Measurements from ENCODE around the gene LSAMP. TPM values are rescaled to one million over a fixed set of nuclear protein-coding genes. Genes with fewer than 3 reads are reported as not detected.
A peak's percentile ranks its signal among the peaks of the same experiment; 100 is the strongest.

LSAMP gene
- total and polyA plus RNA-seq, 2 of the 4 experiments (the other 2 are of a cell fraction) = 7.9 to 8.0 TPM

- H3K36me3 ChIP-seq (ENCODE audit: control insufficient read depth, insufficient read depth, low read length) = no peaks in the 10 kb centered on the region
- H3K23ac ChIP-seq (ENCODE audit: low read depth, low read length) = no peak overlapping the region
- 20% methylated on average over 1 of the region's 2 CpGs; no CpG with 5 or more reads in 1 of the 2 experiments for WGBS, 2 experiments (ENCODE audit: extremely low coverage in 2 of 2, insufficient read length in 1 of 2)
- H4K5ac ChIP-seq (ENCODE audit: low read depth, low read length) = no peak overlapping the region
- H3K27ac ChIP-seq (ENCODE audit: insufficient read depth, low read length) = no peak overlapping the region
- no peaks in the 10 kb centered on the region; a peak in 1 of 4 replicates for H3K79me1 ChIP-seq (ENCODE audit: low read depth in 1 of 2, low read length in 2 of 2)
- H3K27me3 ChIP-seq (ENCODE audit: control insufficient read depth, insufficient read depth, low read length) = no peaks in the 10 kb centered on the region
- no peak overlapping the region for H3K18ac ChIP-seq (ENCODE audit: low read depth, low read length)
- H4K20me1 ChIP-seq (ENCODE audit: insufficient read depth, low read length) = no peaks in the 10 kb centered on the region
- no peak overlapping the region for H3K4ac ChIP-seq (ENCODE audit: low read depth, low read length)
- intact Hi-C loops (cut with micrococcal nuclease) (no loop called here), in situ Hi-C loops (cut with MboI; ENCODE audit: low sequenced_read_pairs) (no loop called here), dilution Hi-C loops (cut with HindIII; ENCODE audit: low sequenced_read_pairs, unreplicated experiment) (no loop called here)
- ATAC-seq (ENCODE audit: low read depth) (peak; percentile 46; the same call in 1 of the 2 replicates), DNase-seq (peak; percentile 26)
- no peak overlapping the region for H2AFZ ChIP-seq (replicated peaks; ENCODE audit: low read length, poor library complexity)
- no peak overlapping the region for H2BK20ac ChIP-seq (ENCODE audit: low read depth, low read length)
- H3K4me1 ChIP-seq (ENCODE audit: control insufficient read depth, insufficient read depth, low read length) = no peaks in the 10 kb centered on the region
- H2BK5ac ChIP-seq (ENCODE audit: low read depth, low read length, poor library complexity, severe bottlenecking) = no peak overlapping the region
- no peak overlapping the region for H4K8ac ChIP-seq (ENCODE audit: low read depth in 2 of 2, low read length in 2 of 2)
- POLR2A ChIA-PET (ENCODE audit: unreplicated experiment) = no interaction called here
- H3K56ac ChIP-seq (ENCODE audit: extremely low read depth, insufficient read depth, low read length) = no peak overlapping the region
- no peaks in the 10 kb centered on the region for H3K9me1 ChIP-seq (ENCODE audit: insufficient read depth, low read length)
- H3K4me2 ChIP-seq (ENCODE audit: low read depth, low read length) = no peak overlapping the region
- H2BK120ac ChIP-seq (ENCODE audit: low read depth, low read length) = no peak overlapping the region
- CTCF ChIA-PET = interaction anchor here (1.3 kb wide), 1 partner anchor 8 kb away, joined by 3 read pairs; no protein-coding TSS in a partner anchor
- H3K4me3 ChIP-seq (ENCODE audit: insufficient read depth, low read depth, low read length) = no peak overlapping the region
- TF ChIP-seq MXI1 (IDR thresholded peaks at IDR 0.05; ENCODE audit: borderline replicate concordance, low read depth, low read length) = no peak
- TF ChIP-seq CHD1 (IDR thresholded peaks at IDR 0.05; ENCODE audit: low read depth, low read length) = no peak
- TF ChIP-seq FOS (IDR thresholded peaks at IDR 0.05; ENCODE audit: low read depth, low read length) = no peak
- no peak for TF ChIP-seq ELK1 (IDR thresholded peaks at IDR 0.05; ENCODE audit: borderline replicate concordance, low read depth, low read length)
- no peak for TF ChIP-seq RFX5 (IDR thresholded peaks at IDR 0.05; ENCODE audit: low read depth, low read length)
- TF ChIP-seq MAFK (IDR thresholded peaks at IDR 0.05; ENCODE audit: low read depth, low read length) = no peak
- TF ChIP-seq POLR2A (IDR thresholded peaks at IDR 0.05; ENCODE audit: low read depth, low read length) = no peak
- no peak for TF ChIP-seq CTCF (conservative IDR thresholded peaks at IDR 0.05; ENCODE audit: low read depth, low read length)
- 0 out of 2 replicates have a peak, but pooled peaks have one; percentile 5 for TF ChIP-seq CEBPB (IDR thresholded peaks at IDR 0.05; ENCODE audit: low read depth, low read length)
- H2AK5ac ChIP-seq (ENCODE audit: low read depth, low read length) = no peak overlapping the region
- no peak overlapping the region for H2BK15ac ChIP-seq (ENCODE audit: low read depth, low read length)
- BruUV-seq (replicated peaks) = no TSS peak
- H3K9ac ChIP-seq (ENCODE audit: low read depth, low read length) = no peak overlapping the region
- H2AK9ac ChIP-seq (replicated peaks; ENCODE audit: low read depth, low read length, poor library complexity) = no peak overlapping the region
- no peaks in the 10 kb centered on the region for H3K9me3 ChIP-seq (ENCODE audit: control insufficient read depth, insufficient read depth, low read length)
- no peak overlapping the region for H3K14ac ChIP-seq (replicated peaks; ENCODE audit: low read depth, low read length)
- no peak overlapping the region for H4K91ac ChIP-seq (ENCODE audit: insufficient read depth, low read depth, low read length)
These were observed 559.7 kb downstream of the LSAMP start for GRCh38 chr3:115885621-115886020.
